ENCODE data around the gene DAPK1.

DAPK1 gene

GRCh38 chr9:87687207-87687606 is 189.5 kb downstream of the DAPK1 start:
- Histone ChIP-seq H3K4me2 (no peak overlapping the region), H2AFZ (ENCODE audit: low read depth) (no peak overlapping the region), H3K36me3 (ENCODE audit: insufficient read depth) (no peaks in the 10 kb centered on the region), H3K27ac (no peak overlapping the region), H4K20me1 (ENCODE audit: insufficient read depth) (no peaks in the 10 kb centered on the region), H3K27me3 (ENCODE audit: insufficient read depth, low read depth) (no peaks in the 10 kb centered on the region), H3K4me3 (IDR thresholded peaks at IDR 0.05; ENCODE audit: insufficient read depth, low read depth, low read length) (no peak overlapping the region), H3K4me1 (ENCODE audit: low read depth, poor library complexity, severe bottlenecking) (peaks cover 12% of the 10 kb centered on the region), H3K9ac (no peak overlapping the region), H3K79me2 (ENCODE audit: insufficient read depth, low read depth) (no peaks in the 10 kb centered on the region)
- TF ChIP-seq CTCF (conservative IDR thresholded peaks at IDR 0.05; ENCODE audit: low read depth, low read length): no peak

- Histone ChIP-seq H3K79me2 (ENCODE audit: insufficient read depth, low read depth) (no peaks in the 10 kb centered on the region), H3K9ac (no peak overlapping the region), H3K27me3 (ENCODE audit: insufficient read depth, low read depth) (no peaks in the 10 kb centered on the region), H4K20me1 (ENCODE audit: insufficient read depth) (no peaks in the 10 kb centered on the region), H3K4me1 (ENCODE audit: low read depth, poor library complexity, severe bottlenecking) (no peaks in the 10 kb centered on the region), H3K4me3 (IDR thresholded peaks at IDR 0.05; ENCODE audit: insufficient read depth, low read depth, low read length) (no peak overlapping the region), H2AFZ (ENCODE audit: low read depth) (no peak overlapping the region), H3K27ac (no peak overlapping the region), H3K4me2 (no peak overlapping the region), H3K36me3 (ENCODE audit: insufficient read depth) (no peaks in the 10 kb centered on the region)
- TF ChIP-seq CTCF (conservative IDR thresholded peaks at IDR 0.05; ENCODE audit: low read depth, low read length): no peak
These were observed 196.6 kb downstream of the DAPK1 start for GRCh38 chr9:87694236-87694755.

GRCh38 chr9:87695523-87695922 is 197.9 kb downstream of the DAPK1 start:
- TF ChIP-seq CTCF (conservative IDR thresholded peaks at IDR 0.05; ENCODE audit: low read depth, low read length): no peak
- Histone ChIP-seq H3K27ac (no peak overlapping the region), H3K27me3 (ENCODE audit: insufficient read depth, low read depth) (no peaks in the 10 kb centered on the region), H4K20me1 (ENCODE audit: insufficient read depth) (no peaks in the 10 kb centered on the region), H3K36me3 (ENCODE audit: insufficient read depth) (no peaks in the 10 kb centered on the region), H2AFZ (ENCODE audit: low read depth) (no peak overlapping the region), H3K4me1 (ENCODE audit: low read depth, poor library complexity, severe bottlenecking) (peaks cover 3% of the 10 kb centered on the region), H3K79me2 (ENCODE audit: insufficient read depth, low read depth) (no peaks in the 10 kb centered on the region), H3K4me3 (IDR thresholded peaks at IDR 0.05; ENCODE audit: insufficient read depth, low read depth, low read length) (no peak overlapping the region), H3K9ac (no peak overlapping the region), H3K4me2 (no peak overlapping the region)

GRCh38 chr9:87696641-87697040 is 199.0 kb downstream of the DAPK1 start:
- H3K27ac ChIP-seq: no peak overlapping the region
- H2AFZ ChIP-seq (ENCODE audit: low read depth): no peak overlapping the region
- no peak for TF ChIP-seq CTCF (conservative IDR thresholded peaks at IDR 0.05; ENCODE audit: low read depth, low read length)
- H3K79me2 ChIP-seq (ENCODE audit: insufficient read depth, low read depth): no peaks in the 10 kb centered on the region
- peaks cover 14% of the 10 kb centered on the region for H3K4me1 ChIP-seq (ENCODE audit: low read depth, poor library complexity, severe bottlenecking)
- no peak overlapping the region for H3K4me3 ChIP-seq (IDR thresholded peaks at IDR 0.05; ENCODE audit: insufficient read depth, low read depth, low read length)
- no peaks in the 10 kb centered on the region for H3K36me3 ChIP-seq (ENCODE audit: insufficient read depth)
- H3K27me3 ChIP-seq (ENCODE audit: insufficient read depth, low read depth): no peaks in the 10 kb centered on the region
- H3K4me2 ChIP-seq: no peak overlapping the region
- no peak overlapping the region for H3K9ac ChIP-seq
- no peaks in the 10 kb centered on the region for H4K20me1 ChIP-seq (ENCODE audit: insufficient read depth)
